ENCODE measurements around the gene PHLDB2.

The PHLDB2 gene

DNA sequence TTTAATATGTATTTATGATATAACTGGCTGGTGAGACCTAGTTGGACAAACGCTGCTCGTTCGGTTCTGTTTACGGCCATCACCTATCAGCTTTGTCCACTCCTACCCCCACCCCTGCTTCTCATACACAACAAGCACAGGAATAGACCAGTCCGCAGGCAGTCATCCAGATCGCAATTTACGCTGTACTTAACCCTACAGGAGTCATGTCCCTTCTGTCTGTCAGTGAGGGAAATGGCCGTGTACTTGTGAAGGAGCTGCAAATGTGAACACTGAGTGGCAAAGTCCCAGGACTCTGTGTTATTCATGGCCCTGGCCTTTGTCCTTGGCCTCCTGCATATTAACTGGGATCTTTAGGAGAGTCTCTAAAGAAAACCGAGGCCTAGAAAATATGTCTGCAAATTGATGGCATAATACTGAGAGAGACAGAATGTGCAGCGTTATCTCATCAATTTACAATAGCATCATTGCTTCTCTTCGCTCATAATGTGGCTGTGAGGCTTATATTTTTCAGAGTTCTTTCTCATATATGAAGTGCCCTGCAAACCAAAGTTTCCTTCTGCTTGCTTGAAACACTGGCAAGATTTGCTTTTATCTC is 112.6 kb downstream of the PHLDB2 start:
- H3K27me3 ChIP-seq (ENCODE audit: low read depth), result peaks cover 8% of the 10 kb centered on the region
- DNase-seq (ENCODE audit: low spot score in 2 of 2), result no peak
- no peaks in the 10 kb centered on the region for H3K9me3 ChIP-seq
- H3K4me3 ChIP-seq, result no peak overlapping the region
- in situ Hi-C loops (cut with MboI; ENCODE audit: low sequenced_read_pairs), result loop anchor here (5.0 kb wide), 1 partner anchor 254 kb away; no protein-coding TSS in a partner anchor
- H3K4me1 ChIP-seq, result no peaks in the 10 kb centered on the region
- no peaks in the 10 kb centered on the region for H3K36me3 ChIP-seq (replicated peaks)

DNA sequence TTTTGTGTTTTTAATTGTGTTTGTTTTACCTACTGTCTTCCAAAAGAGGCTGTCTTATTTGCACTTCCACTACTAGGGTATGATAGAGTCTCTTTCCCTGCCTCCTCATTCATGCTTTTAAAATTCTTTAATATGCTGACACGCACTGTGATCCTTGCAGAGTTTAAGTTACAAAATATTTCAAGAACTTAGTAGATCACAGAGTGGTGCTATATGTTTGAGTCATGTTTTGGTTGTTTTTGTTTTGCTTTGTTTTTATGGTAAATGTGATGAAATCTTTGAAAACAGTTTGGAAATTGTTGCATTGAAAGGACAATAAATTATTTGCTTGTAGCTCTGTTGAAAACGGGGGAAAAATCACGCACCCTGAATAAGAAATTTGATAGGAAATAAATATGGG is 113.8 kb downstream of the PHLDB2 start:
- no peaks in the 10 kb centered on the region for H3K4me1 ChIP-seq
- no peak for DNase-seq (ENCODE audit: low spot score in 2 of 2)
- H3K9me3 ChIP-seq, result no peaks in the 10 kb centered on the region
- peaks cover 8% of the 10 kb centered on the region for H3K27me3 ChIP-seq (ENCODE audit: low read depth)
- in situ Hi-C loops (cut with MboI; ENCODE audit: low sequenced_read_pairs), result loop anchor here (5.0 kb wide), 1 partner anchor 256 kb away; no protein-coding TSS in a partner anchor
- no peak overlapping the region for H3K4me3 ChIP-seq
- H3K36me3 ChIP-seq (replicated peaks), result no peaks in the 10 kb centered on the region

DNA sequence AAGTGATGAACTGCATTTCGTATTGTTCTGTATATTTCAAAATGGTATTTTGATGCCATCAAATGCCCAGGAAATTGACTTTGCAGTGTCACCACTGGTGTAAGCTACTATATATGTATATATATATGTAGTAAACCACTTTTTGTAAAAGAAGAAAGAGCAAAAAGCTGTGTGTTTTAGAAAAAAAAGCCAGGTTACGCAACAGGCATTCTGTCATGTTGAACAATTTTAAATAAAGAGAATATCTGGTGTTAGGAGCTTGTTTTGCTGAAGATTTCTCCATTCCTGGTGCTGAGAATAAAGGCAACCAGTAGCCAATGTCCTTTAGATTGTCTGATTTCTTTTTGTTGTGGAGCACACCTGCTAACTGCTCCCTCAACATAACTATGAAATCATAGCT is 116.1 kb downstream of the PHLDB2 start:
- no peak overlapping the region for H3K4me3 ChIP-seq
- in situ Hi-C loops (cut with MboI; ENCODE audit: low sequenced_read_pairs), result no loop called here
- H3K9me3 ChIP-seq, result no peaks in the 10 kb centered on the region
- peaks cover 5% of the 10 kb centered on the region; the same call in 1 of the 2 replicates for H3K27me3 ChIP-seq (ENCODE audit: low read depth)
- H3K36me3 ChIP-seq (replicated peaks), result no peaks in the 10 kb centered on the region
- no peaks in the 10 kb centered on the region for H3K4me1 ChIP-seq
- no peak for DNase-seq (ENCODE audit: low spot score in 2 of 2)

DNA sequence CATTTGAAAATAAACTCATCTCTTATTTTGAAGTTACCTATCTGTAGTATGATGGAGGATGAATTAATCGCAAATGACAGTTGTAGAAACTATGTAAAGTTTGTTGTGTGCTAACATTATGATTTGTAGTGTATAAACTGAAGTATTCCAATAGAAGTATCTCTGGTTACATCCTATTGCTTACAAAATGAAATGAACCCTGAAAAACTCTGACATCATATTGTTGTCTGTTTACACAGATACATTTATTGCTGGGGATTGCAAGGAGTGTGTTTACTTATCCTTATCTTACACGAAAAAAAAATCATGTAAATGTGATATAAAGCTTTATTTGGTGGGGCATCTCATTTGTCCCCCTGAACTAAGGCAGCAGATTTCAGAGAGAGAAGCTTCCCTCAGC is 117.2 kb downstream of the PHLDB2 start:
- no peaks in the 10 kb centered on the region for H3K36me3 ChIP-seq (replicated peaks)
- H3K27me3 ChIP-seq (ENCODE audit: low read depth), result peaks cover 5% of the 10 kb centered on the region; the same call in 1 of the 2 replicates
- no peak for DNase-seq (ENCODE audit: low spot score in 2 of 2)
- H3K4me3 ChIP-seq, result no peak overlapping the region
- no peaks in the 10 kb centered on the region for H3K9me3 ChIP-seq
- in situ Hi-C loops (cut with MboI; ENCODE audit: low sequenced_read_pairs), result no loop called here
- 0 out of 2 replicates have a peak, but pooled peaks cover 2% of the 10 kb centered on the region for H3K4me1 ChIP-seq

DNA sequence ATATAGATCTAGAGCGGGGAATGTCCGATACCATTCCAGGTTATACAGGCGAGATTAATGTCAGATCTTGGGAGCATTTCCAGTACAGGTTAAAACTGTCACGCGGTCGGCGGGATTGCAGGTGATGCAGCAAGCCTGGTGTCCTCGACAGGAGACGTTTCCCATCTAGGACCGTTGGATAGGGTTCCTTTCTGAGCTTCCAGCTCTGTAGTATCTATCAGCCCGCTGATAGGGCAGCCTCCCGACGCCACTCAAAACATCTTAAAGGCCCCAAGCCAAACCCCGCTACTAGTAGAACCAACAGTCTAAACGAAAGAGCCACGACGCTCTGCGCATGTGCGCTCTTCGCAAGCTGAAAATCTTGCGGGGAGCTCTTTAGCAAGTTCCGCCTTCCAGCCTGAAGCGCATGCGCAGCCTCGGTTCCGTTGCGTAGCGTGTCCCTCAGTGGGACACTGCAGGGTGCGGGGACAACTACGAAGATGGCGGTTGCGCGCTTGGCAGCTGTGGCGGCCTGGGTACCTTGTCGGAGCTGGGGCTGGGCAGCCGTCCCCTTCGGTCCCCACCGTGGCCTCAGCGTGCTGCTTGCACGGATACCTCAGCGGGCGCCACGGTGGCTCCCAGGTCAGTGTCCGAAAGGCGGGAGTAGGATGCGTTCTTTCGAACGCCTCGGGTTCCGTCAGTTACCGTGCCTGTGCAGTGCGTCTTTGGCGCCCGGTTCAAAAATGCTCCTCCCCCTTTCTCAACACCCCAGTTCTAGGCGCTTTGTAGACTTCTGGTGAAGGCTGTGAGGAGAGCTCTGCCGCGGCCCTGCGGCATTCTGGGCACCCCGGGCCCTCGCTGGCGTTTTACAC is 119.7 kb downstream of the PHLDB2 start, which contains the start of gene ABHD10:
TSS of gene ABHD10 (plus strand) at position 444 of the 851 bp plus-strand sequence. CDS start at position 480, 36 bp downstream.
- Histone ChIP-seq H3K9me3 (no peaks in the 10 kb centered on the region), H3K36me3 (replicated peaks) (no peaks in the 10 kb centered on the region), H3K4me3 (peak within 1 kb of the TSS; percentile 61), H3K4me1 (0 out of 2 replicates have a peak, but pooled peaks cover 2% of the 10 kb centered on the region), H3K27me3 (ENCODE audit: low read depth) (peaks cover 5% of the 10 kb centered on the region; the same call in 1 of the 2 replicates)
- peak; percentile 92 to 96 for DNase-seq (ENCODE audit: low spot score in 2 of 2)
- in situ Hi-C loops (cut with MboI; ENCODE audit: low sequenced_read_pairs), result no loop called here

DNA sequence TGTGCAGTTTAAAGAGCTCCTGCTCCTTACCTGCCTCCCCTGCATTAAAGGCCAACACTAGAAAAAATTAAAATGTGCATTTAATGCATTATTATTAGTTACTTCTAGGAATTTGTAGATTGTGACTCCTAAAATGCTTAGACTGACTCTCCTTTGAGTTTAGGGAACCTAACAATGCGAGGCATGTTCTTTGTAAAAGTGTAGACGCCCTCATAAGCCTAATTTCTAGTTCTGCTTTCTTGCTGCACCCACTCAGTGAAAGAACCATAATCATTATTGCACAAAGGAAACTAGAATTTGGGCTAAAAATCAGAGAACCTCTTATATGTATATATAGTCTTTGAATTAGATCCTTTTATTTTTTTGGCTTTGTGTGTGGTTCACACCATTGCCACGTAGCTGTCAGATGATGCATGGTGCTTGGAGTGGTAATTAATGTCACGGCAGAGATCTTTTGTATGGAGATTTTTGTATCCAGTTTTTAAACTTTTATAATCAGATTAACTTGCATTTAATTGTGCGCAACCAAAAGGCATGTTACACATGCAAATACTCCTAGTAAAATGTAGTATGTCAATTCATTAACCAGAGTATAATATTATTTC is 120.5 kb downstream of the PHLDB2 start:
- in situ Hi-C loops (cut with MboI; ENCODE audit: low sequenced_read_pairs), result no loop called here
- H3K27me3 ChIP-seq (ENCODE audit: low read depth), result peaks cover 5% of the 10 kb centered on the region; the same call in 1 of the 2 replicates
- peak overlapping the region; percentile 61 for H3K4me3 ChIP-seq
- no peaks in the 10 kb centered on the region for H3K9me3 ChIP-seq
- 0 out of 2 replicates have a peak, but pooled peaks cover 2% of the 10 kb centered on the region for H3K4me1 ChIP-seq
- DNase-seq (ENCODE audit: low spot score in 2 of 2), result peak; percentile 20 to 56
- H3K36me3 ChIP-seq (replicated peaks), result no peaks in the 10 kb centered on the region

DNA sequence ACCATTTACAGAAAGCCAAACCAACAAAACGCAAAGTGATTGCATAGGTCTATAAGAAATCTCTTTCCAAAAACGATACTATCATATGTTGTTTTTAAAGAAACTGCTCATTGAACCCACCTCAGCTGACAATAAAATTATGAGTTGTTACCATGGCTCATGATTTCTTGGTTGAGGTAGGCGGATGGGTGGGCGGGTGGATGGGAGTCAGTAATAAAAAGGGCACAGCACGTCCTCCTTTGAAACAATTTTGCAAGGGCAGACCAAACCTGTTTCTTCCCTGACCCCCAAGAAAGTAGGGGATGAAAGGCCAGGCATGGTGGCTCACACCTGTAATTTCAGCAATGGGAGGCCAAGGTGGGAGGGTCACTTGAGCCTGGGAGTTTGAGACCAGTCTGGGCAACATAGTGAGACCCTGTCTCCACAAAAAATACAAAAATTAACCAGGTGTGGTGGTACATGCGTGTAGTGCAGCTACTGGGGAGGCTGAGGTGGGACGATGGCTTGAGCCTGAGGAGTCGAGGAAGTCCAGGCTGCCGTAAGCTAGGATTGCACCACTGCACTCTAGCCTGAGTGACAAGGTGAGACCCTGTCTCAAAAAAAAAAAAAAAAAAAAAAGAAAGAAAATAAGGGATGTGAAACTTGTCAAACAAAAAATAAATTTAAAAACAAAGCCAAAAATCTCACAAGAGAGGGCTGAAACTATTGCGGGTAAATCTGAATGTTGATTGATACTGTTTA is 121.8 kb downstream of the PHLDB2 start:
- Histone ChIP-seq H3K9me3 (no peaks in the 10 kb centered on the region), H3K4me3 (no peak overlapping the region), H3K27me3 (ENCODE audit: low read depth) (no peaks in the 10 kb centered on the region), H3K36me3 (replicated peaks) (no peaks in the 10 kb centered on the region), H3K4me1 (0 out of 2 replicates have a peak, but pooled peaks cover 2% of the 10 kb centered on the region)
- in situ Hi-C loops (cut with MboI; ENCODE audit: low sequenced_read_pairs), result no loop called here
- DNase-seq (ENCODE audit: low spot score in 2 of 2), result no peak

DNA sequence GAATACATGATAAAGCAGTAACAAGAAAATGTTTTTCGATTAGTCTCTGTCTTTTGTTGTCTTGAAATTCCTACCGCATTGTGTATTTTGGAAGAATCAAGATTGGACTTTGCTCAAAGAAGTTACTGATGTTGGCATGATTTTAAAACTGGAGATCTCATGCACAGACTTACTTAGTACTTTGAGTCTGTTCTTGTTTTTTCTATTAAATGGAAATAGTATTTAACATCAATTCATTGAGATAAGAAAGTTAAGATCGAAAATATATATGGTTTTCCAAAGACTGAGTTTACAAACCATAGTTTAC is 122.3 kb downstream of the PHLDB2 start:
- H3K36me3 ChIP-seq (replicated peaks), result no peaks in the 10 kb centered on the region
- no peak overlapping the region for H3K4me3 ChIP-seq
- no peaks in the 10 kb centered on the region for H3K27me3 ChIP-seq (ENCODE audit: low read depth)
- H3K9me3 ChIP-seq, result no peaks in the 10 kb centered on the region
- DNase-seq (ENCODE audit: low spot score in 2 of 2), result no peak
- in situ Hi-C loops (cut with MboI; ENCODE audit: low sequenced_read_pairs), result no loop called here
- H3K4me1 ChIP-seq, result 0 out of 2 replicates have a peak, but pooled peaks cover 2% of the 10 kb centered on the region

DNA sequence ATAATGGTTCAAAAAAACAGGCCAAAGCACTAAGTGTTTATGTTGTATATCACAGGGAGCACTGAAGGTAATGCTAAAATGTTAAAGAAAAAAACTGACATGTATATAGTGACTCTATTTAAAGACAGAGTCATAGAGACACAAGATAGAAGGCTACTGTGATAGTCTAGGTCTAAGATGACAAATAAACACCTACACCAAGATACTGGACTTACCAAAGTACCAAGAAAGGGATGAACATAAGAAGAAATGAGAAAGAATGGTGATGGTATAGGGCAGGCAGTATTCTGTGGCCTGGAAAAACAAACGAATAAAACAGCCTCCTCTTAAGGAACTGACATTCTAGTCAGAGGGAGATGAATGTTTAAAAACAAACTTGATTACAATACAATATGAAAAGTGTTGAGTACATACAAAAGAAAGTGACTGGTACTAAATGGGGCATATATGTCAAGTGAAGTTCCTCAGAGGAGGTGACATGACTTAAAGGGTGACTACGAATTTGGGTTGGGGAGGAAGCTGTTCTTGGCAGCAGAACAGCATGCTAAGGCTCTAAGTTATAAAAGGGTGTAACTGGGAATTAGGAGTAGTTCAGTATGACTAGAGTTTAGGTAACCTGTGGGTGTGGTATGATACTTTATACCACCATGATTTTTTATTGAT is 125.7 kb downstream of the PHLDB2 start:
- Histone ChIP-seq H3K4me1 (0 out of 2 replicates have a peak, but pooled peaks cover 2% of the 10 kb centered on the region), H3K36me3 (replicated peaks) (peaks cover 7% of the 10 kb centered on the region), H3K27me3 (ENCODE audit: low read depth) (no peaks in the 10 kb centered on the region), H3K4me3 (no peak overlapping the region), H3K9me3 (no peaks in the 10 kb centered on the region)
- in situ Hi-C loops (cut with MboI; ENCODE audit: low sequenced_read_pairs), result no loop called here
- DNase-seq (ENCODE audit: low spot score in 2 of 2), result no peak

DNA sequence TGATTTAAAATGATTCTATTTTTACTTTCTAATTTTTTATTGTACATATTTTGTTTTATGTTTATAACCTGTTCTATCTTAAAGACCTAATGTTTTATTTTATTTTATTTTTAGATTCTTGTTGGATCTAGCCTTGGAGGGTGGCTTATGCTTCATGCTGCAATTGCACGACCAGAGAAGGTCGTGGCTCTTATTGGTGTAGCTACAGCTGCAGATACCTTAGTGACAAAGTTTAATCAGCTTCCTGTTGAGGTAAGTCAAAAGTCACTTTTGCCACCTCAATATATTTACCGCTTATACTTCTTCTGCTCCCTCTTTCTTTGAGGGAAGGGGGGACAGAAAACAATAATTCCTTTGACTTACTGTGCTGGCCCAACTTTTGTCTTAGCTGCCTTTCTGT is 127.7 kb downstream of the PHLDB2 start:
- DNase-seq (ENCODE audit: low spot score in 2 of 2), result no peak
- in situ Hi-C loops (cut with MboI; ENCODE audit: low sequenced_read_pairs), result no loop called here
- no peaks in the 10 kb centered on the region for H3K4me1 ChIP-seq
- H3K4me3 ChIP-seq, result no peak overlapping the region
- H3K9me3 ChIP-seq, result no peaks in the 10 kb centered on the region
- peaks cover 10% of the 10 kb centered on the region for H3K36me3 ChIP-seq (replicated peaks)
- no peaks in the 10 kb centered on the region for H3K27me3 ChIP-seq (ENCODE audit: low read depth)

DNA sequence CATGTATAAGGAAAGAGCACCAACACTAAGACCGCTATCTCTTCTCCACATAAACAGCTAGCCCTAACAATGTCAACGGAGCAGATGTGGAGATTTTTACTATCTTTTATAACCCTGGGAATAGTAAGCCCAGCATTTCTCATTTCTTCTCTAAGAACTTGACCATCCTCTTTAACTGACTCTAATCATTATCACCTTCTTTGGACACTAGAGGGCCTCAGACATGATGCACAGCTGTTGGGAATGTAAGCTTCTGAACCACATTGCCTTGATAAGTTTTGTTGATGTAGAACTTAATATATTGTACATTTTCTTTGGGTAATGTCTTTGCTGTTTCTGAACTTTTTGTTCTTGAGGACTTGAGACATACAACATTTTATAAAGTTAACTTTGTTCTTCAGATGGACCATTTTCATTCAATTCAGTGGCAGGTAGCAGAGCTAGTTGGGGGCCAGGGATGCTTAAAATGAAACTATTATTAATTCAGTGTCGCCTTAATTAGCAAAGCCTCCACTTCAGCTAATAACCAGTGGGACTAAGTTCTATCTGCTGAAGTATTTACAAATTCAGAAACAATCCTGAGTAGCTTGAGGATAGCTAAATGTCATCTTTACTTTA is 130.1 kb downstream of the PHLDB2 start:
- peaks cover 11% of the 10 kb centered on the region for H3K36me3 ChIP-seq (replicated peaks)
- no peaks in the 10 kb centered on the region for H3K27me3 ChIP-seq (ENCODE audit: low read depth)
- in situ Hi-C loops (cut with MboI; ENCODE audit: low sequenced_read_pairs), result no loop called here

DNA sequence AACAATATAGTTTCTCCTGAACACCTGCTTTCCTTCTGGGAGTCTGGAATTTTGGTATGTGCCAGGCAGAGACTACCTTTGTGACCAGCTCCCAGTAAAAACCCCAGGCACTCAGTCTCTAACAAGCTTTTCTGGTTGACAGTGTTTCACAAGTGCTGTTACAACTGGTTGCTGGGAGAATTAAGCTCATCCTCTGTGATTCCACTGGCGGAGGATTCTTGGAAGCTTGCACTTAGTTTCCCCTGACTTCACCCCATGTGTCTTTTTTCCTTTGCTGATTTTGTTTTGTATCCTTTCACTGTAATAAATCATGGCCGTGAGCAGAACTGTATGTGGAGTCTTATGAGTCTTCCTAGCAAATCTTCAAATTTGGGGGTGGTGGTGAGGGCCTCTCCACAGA is 134.0 kb downstream of the PHLDB2 start:
- no peaks in the 10 kb centered on the region for H3K9me3 ChIP-seq
- H3K36me3 ChIP-seq (replicated peaks), result peaks cover 4% of the 10 kb centered on the region
- DNase-seq (ENCODE audit: low spot score in 2 of 2), result no peak
- no peak overlapping the region for H3K4me3 ChIP-seq
- H3K4me1 ChIP-seq, result peaks cover 12% of the 10 kb centered on the region
- H3K27me3 ChIP-seq (ENCODE audit: low read depth), result no peaks in the 10 kb centered on the region
- in situ Hi-C loops (cut with MboI; ENCODE audit: low sequenced_read_pairs), result no loop called here

More for the DNA sequence above, 130.1 kb downstream of the PHLDB2 start:
- Histone ChIP-seq H3K9me3 (no peaks in the 10 kb centered on the region), H3K4me3 (no peak overlapping the region), H3K4me1 (peaks cover 7% of the 10 kb centered on the region)
- peak in 1 of 2 experiments; percentile 33 for DNase-seq (ENCODE audit: low spot score in 2 of 2)
